G401 (cell line): Measurements from ENCODE around the gene TACC3. TPM values are rescaled to one million over a fixed set of nuclear protein-coding genes. Genes with fewer than 3 reads are reported as not detected.
"Not testable (repeated sequence)": the region's sequence is repeated elsewhere in the genome, so short reads cannot be mapped to it uniquely, and the experiment has no call there.

ENCODE experiments used
- DNase-seq: peaks from one replicate; pipeline ENCODE4 v3.0.0-alpha.2; 2015; ENCODE audit warnings: low spot score
- in situ Hi-C: cut with HindIII; loops from 2 replicates; pipeline ENCODE4 v1.10.0; 2016; ENCODE audit warnings: low sequenced_read_pairs, mixed read lengths
- total RNA-seq: library from RNA; depleted of rRNA; stranded (reverse); fragments of >200 nt; shearing (Covaris generic); gene quantifications from 2 replicates; pipeline ENCODE4 v1.2.3, GENCODE V29; 2014

TACC3 gene
- total RNA-seq, 1 experiment from 2014 or later: 164 TPM

DNA sequence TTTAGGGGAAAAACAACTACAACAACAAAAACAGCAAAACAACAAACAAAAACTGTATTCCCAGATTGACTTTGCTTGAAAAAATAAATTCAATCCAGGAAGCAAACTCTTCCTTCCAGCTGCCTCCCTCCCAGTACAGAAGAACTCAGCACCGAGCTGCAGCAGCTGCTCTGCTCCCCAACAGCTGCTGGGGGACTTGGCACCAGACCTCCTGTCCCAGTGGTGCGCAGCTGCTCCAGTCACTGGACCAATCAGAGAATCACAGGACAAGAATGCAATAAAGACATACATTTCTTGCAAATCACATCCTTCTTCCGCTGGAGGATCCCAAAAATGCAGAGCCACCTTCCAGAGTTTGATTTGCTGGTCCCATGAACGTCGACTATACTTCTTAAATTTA lies 25.4 kb upstream of the TACC3 start:
- DNase-seq: no peak
- in situ Hi-C loops: no loop called here

DNA sequence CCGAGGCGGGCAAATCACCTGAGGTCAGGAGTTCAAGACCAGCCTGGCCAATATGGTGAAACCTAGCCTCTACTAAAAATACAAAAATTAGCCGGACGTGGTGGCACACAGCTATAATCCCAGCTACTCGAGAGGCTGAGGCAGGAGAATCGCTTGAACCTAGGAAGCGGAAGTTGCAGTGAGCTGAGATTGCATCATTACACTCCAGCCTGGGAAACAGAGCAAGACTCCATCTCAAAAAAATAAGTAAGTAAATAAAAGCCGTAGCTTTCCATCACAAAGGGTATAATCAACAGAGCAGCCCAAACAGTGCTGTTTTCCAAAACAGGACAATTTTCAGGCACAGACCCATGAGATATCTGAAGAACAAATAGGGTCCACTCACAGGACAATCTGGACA lies 19.6 kb upstream of the TACC3 start:
- DNase-seq, in situ Hi-C loops: not testable (repeated sequence)

DNA sequence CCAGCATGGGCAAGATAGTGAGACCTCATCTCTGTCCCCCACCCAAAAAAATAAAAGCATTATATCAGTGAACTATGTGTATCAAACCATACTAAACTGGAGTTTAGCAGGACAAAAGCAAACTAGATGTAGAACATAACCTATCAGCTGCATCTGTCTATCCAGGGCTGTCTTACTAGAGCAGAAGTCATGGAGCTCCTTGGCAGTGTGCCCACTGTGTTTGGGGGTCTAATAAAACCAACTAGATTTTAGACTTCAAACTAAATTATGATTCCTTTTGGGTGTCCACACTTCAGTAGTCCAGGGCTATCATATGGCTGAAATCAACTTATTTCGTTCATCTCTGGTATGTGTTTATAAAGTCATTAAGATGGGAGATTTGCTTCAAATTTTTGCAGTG lies 17.5 kb upstream of the TACC3 start:
- in situ Hi-C loops: no loop called here
- DNase-seq: no peak

DNA sequence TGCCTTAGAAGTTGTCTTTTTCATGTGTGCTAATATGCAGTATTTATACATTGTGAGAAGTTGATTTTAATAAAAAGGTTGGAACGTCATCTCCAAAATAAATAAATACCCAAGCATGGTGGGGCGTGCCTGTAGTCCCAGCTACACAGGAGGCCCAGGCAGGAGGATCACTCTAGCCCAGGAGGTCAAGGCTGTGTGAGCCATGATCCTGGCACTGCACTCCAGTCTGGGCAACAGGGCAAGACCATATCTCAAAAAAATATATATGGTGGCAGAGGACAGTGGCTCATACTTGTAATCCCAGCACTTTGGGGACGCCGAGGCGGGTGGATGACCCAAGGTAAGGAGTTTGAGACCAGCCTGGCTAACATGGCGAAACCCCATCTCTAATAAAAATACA lies 15.6 kb upstream of the TACC3 start:
- DNase-seq: no peak
- in situ Hi-C loops: no loop called here

DNA sequence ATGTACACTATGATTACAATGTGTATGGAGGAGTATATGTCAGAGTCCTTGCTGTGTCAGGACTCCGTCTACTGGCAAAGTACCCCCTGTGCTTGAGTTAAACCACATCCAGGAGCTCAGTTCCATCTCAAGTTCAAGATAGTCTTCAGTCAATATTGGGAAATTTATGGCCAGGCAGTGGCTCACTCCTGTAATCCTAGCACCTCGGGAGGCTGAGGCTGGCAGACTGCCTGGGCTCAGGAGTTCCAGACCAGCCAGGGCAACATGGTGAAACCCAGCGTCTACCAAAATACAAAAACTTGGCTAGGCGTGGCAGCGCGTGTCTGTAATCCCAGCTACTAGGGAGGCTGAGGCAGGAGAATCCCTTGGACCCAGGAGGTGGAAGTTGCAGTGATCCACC lies 15.0 kb upstream of the TACC3 start:
- no peak for DNase-seq
- in situ Hi-C loops: no loop called here

DNA sequence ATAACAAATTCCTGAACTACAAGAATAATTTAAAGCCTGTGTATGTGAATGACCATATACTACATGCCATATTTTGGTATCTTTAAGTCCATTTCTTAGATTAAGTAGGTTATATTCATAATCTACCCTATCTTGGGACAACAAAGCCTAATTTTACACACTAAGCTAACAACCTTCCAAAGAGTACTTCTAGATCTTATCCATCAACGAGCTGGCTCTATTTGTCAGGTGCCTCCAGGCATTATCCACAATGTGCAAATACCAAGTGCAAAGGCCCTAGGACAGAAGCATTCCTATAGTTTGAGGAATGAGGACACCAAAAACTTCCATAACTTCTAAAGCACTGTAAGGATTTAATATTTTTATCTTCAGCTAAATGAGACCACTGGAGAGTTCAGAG lies 12.7 kb upstream of the TACC3 start:
- no peak for DNase-seq
- in situ Hi-C loops: no loop called here

DNA sequence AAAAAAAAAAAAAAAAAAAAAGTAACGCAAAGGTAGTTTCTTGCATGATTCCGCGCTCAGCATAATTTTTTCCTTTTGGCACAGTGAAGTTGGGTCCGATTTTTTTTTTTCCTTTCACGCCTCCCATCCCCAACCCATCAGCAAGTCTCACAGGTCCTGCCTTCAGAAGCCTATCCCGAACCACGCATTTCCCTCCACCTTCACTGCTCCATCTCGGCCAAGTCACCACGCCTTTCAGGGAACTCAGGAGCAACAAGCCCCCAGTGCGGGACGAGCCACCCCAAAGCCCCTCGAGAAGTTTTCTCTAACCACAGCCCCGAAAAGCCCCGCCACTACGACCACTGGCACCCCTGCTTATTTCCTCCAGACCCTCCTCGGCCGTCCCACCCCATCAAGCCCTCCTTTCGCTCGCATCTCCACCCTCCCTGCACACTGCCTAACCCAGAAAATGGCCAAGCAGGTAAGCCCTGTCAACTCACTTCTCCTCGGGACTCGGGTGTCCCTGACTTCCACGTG lies 10.2 kb upstream of the TACC3 start:
- no peak for DNase-seq
- in situ Hi-C loops: no loop called here

DNA sequence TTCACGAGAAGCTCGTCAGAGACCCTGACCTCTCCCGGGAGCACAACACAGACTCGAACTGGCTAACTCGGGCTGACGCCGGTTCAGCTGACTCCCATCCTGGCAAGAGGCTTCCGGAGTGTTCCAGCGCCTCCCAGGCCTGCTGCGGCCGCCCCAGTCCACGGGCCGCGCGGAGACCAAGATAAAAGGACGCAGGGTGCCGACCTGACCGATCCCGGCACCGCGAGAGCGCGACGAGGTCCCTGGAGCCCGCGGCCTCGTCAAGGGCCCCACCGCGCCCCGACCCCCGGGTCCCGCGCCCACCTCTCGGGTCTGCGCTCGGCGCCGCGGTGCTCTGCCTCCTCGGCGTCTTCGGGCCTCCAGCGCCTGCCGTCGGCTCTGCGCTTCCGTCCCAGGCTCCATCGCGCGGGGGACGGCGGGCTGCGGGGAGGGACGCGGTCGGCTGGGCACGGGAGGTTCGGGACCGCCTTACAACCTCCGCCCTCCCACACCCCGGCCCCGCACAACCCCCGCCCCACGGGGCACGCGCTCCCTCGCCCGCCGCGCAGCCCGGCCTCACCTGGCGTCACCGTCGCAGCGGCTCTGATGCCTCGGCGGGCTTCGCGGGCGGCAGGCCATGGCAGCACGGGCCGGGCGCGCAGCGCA lies 9.6 kb upstream of the TACC3 start:
- in situ Hi-C loops: no loop called here
- peak; percentile 40 for DNase-seq

DNA sequence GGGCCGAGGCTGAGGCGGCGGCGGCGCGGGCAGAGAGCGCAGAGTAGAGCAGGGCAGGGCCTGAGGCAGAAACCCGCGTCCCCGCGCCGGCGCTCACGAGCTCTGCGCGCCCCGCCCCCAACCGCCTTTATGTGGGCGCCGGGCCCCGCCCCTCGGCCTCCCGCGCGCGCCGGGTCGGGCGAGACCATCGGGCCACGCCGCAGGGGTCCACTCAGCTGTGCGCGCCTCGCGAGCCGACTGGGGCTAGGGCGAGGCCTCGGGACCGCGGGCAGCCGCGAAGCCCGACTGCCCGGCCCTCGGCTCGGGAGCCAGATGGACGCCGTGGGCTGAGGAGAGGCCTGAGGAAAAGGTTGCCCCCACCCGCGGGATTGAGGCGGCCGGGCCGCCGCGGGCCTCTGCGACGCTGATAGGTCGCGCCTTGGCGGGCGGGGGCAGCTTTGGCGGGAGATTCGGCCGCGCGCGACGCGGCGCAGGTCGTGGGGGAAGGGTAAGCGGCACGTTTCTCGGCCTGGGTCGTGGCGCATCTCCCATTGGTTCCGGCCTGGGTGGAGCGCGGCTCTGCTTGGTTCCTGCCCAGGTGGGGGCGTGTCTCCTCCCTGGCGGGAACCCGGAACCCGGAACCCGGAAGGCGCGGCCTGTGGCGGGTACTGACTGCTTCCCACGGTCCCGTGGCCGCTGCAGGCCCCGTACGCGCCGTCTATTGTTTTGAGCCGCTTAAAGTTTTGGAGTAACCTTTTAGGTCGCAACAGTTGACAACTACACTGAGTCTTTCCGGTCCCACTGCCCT lies 8.9 kb upstream of the TACC3 start, which contains the start of gene SLBP:
TSS of gene SLBP (minus strand) at position 104 of the 787 bp plus-strand sequence. CDS start 131 bp downstream, outside the sequence.
- peak; percentile 87 for DNase-seq
- in situ Hi-C loops: no loop called here

DNA sequence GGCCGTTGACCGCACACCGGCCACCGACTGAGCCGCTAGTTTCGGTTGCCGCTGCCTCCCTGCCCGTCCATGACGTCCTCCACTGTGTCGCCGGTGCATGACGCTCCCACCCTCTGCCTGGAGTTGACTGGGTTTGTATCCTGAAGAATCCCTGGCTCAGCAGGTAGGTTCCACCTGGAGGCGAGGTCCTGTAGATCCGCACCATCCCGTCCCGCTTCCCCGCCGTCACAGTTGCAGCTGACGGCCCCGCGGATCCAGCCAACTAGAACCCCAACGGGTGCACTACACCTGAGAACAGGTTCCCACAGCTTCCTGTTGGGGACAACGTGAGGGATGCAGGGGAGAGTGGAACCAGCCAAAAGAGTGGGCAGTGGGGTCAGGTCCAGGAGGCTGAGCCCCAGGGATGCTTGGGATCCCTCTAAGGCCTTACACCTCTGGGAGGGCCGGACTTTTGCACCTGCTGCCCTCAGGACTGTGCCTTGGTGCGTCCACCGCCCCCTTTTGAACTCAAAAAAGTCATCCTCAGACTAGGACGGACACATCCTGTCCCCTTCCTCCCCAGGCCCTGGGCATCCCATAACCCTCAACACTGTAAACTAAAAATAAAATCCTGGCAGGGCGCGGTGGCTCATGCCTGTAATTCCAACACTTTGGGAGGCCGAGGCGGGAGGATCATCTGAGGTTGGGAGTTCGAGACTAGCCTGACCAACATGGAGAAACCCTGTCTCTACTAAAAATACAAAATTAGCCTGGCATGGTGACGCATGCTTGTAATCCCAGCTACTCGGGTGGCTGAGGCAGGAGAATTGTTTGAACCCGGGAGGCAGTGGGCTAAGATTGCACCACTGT lies 8.1 kb upstream of the TACC3 start:
- DNase-seq: no peak
- in situ Hi-C loops: no loop called here

DNA sequence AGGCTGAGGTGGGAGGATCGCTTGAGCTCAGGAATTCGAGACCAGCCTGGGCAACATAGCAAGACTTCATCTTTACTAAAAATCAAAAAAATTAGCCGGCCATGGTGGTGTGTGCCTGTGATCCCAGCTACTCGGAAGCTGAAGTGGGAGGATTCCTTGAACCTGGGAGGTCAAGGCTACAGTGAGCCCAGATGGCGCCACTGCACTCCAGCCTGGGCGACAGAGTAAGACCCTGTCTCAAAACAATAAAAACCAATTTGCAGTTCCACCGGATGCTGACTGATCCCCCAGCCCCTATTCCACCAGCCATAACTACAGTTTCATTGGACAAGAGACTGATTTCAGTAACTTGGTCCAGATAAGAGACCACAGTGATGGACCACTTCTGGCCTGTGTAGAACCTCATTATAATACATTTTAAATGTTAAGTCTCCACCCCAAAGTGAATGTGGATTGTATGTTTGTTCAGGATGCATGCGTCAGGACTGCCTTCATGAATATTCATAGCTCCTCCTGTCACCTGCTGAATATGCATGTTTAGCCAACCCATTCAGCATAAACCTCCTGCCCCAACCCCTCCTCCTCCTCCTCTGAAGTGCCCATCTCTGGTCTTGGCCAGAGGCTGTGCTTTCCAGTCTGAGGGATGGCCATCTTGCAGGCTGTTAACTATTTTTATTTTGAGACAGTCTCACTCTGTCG lies 6.9 kb upstream of the TACC3 start:
- in situ Hi-C loops: no loop called here
- peak; percentile 35 for DNase-seq

DNA sequence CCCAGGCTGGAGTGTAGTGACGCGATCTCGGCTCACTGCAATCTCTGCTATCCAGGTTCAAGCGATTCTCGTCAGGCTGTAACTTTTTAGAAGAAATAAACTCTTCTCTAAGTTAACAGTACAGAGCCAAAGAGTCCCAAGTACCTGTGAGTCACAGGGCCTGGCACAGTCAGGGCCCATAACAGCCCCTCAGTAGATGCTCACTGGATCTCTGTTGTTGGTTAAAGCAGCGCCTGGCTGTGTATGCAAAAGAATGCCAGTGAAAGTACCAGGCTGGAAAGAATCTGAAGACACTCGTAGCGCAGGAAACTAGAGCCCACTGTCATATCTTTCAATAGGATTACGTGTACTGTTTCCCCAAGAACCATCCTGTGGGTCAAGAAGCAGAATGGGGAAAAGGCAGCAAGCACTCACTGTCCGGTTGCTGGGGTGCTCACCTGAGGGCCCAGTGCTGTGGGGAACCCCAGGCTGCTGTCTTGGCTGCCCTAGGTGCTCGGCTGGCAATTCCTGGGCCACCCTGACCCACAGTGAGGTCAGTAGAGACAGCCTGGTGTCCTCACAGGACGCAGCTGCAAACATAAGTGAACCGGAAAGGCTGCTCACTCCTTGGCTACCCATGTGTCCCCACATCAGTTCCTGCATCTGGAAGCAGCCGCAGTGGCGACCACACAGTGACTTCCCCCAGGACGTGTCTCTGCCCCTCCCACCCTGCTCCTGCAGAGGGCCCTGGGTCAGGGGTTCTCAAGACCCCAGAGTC lies 6.1 kb upstream of the TACC3 start:
- no peak for DNase-seq
- in situ Hi-C loops: no loop called here

DNA sequence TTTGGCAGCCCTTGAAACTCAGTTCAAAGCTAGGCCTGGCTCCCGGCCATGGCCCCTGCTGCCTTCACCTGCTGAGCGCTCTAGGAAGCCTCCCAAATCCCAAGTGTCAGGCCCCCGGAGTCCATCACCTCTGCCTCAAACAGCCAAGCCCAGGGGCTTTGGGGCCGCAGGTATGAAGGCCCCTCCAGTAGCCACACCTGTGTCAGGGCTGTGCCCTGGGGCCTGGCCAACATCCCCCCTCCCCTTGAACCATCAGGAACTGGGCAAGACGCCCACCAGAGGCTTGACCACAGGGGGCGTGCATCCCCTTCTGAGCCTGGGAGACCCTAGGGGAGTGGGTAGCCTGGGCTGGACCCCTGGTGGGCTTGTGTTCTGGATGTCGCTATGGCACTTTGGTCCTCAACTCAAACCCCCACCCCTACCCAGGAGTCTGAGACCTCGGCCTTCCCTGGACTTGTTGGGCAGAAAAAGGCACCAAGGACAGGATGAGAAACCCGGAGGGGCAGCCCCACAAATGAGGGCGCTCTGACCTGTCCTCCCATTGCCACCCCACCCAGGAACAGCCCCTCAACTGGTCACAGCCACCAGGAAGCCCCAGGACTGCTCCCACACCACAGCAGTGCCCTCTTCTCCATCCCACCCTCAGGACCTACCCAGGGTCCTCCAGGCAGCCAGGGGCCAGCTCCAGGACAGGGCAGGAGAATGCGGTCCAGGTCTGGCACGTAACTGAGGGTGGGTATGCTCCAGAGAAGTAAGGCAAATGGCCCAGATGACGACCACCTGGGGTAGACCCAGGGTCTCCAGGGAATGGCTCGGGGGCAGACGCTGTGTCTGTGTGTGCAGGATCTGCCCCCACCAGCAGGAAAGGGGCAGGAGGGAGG lies 5.0 kb upstream of the TACC3 start:
- in situ Hi-C loops: no loop called here
- DNase-seq: no peak

DNA sequence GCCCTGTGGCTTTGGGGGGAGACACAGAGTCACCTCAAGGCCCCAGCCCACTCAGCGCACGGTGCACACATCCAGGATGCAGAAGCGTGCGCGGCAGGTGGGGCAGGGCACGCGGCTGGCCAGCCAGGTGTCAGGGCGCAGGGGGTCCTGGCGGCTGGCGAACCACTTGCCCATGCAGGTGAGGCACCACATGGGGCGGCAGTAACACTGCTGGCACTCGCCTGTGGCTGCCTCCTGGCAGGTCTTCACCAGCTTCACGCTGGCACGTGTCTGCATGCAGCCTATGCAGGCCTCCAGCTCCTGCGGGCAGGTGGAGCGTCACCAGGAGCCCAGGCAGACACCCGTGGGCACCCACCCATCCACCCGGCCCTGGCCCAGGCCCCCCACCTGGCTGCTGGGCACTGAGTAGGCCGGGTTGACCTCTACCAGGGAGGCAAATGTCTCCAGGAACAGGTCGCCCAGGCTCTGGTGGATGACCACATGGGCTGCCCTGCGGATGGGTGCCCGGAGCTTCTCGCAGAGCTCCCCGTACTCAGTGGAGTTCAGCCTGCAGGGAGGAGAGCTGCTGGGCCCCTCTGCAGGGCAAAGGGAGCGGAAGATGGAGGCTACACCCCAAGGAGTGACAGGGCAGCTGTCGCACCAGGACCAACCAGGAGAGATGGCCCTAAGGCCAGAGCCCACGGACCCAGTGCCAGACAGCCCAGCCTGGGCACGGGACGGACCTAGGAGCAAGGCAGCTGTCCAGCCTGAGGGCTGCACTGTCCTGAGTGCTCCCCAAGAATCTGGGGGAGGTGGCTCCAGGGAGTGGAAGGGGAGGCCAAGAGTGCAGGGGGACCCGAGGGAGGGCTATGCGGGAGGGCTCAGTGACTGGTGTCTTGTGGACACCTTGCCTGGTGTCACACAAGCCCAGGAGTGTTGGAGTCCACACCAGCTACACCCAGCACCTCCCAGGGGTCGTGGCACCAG lies 3.9 kb upstream of the TACC3 start:
- no peak for DNase-seq
- in situ Hi-C loops: no loop called here

DNA sequence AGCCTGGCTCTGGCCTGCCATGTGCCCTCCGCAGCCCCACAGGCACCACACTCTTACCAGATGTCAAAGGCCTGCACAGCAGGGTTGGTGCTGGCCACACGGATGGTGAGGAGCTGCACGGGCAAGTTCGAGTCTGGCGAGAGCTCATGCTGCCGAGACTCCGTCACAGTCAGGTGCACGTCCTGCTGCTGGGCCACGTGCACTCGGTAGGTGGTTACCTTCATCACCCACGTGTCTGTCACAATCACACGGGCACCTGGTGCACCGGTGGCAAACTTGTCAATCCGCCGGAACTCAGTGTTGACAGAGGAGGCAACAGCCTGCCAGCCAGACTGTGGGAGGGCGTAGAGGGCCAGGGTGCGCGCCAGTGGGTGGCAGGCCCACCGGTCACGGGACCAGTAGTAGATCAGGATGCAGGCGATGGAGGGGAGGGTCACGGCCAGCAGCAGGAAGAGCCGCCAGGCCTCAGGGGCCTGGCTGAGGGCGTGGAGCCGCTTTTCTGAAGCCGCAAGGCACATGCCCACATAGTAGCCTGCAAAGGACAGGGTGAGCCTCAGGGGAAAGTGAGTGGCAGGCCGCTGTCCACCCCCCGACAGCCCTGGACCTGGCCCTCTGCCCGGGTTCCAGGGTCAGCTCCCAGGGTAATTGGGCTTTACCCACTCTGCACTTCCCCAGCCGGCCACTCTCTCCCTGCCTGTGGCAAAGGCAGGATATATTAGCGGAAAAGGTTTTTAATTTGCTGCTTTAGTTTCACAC lies 3.0 kb upstream of the TACC3 start:
- no peak for DNase-seq
- in situ Hi-C loops: no loop called here
